WTC11 (cell line): ENCODE measurements around the gene PPP1R18. TPM values are rescaled to one million over a fixed set of nuclear protein-coding genes. Genes with fewer than 3 reads are reported as not detected.
A peak's percentile ranks its signal among the peaks of the same experiment; 100 is the strongest.

Source experiments
- ATF6 ChIP-seq: sonication (generic); formaldehyde crosslinking; IDR thresholded peaks from 2 replicates; pipeline ENCODE4 v1.8.1; 2023; ENCODE audit warnings: mild to moderate bottlenecking, missing genetic modification reagents
- CREM ChIP-seq: sonication (generic); formaldehyde crosslinking; IDR thresholded peaks from 2 replicates; pipeline ENCODE4 v1.8.1; 2022; ENCODE audit warnings: mild to moderate bottlenecking, missing genetic modification reagents, moderate library complexity
- ELF4 ChIP-seq: sonication (generic); formaldehyde crosslinking; IDR thresholded peaks from 2 replicates; pipeline ENCODE4 v1.8.1; 2022; ENCODE audit warnings: low read depth, mild to moderate bottlenecking, moderate library complexity, missing genetic modification reagents
- ESRRA ChIP-seq: sonication (generic); formaldehyde crosslinking; IDR thresholded peaks from 2 replicates; pipeline ENCODE4 v1.8.1; 2022; ENCODE audit warnings: mild to moderate bottlenecking, missing genetic modification reagents, borderline replicate concordance
- ETV6 ChIP-seq: sonication (generic); formaldehyde crosslinking; IDR thresholded peaks from 2 replicates; pipeline ENCODE4 v1.8.1; 2022; ENCODE audit warnings: mild to moderate bottlenecking, missing genetic modification reagents
- JAZF1 ChIP-seq: fragments of 250-450 bp; sonication (Bioruptor Pico); IDR thresholded peaks from 2 replicates; pipeline ENCODE4 v1.9.0; 2021; ENCODE audit warnings: moderate library complexity, mild to moderate bottlenecking, inconsistent platforms
- JUN ChIP-seq: sonication (generic); formaldehyde crosslinking; IDR thresholded peaks from 2 replicates; pipeline ENCODE4 v1.8.0; 2023; ENCODE audit warnings: mild to moderate bottlenecking, missing genetic modification reagents
- MLX ChIP-seq: sonication (generic); formaldehyde crosslinking; IDR thresholded peaks from 2 replicates; pipeline ENCODE4 v1.8.1; 2023; ENCODE audit warnings: mild to moderate bottlenecking, missing genetic modification reagents, moderate library complexity
- MYBL2 ChIP-seq: sonication (generic); formaldehyde crosslinking; IDR thresholded peaks from 2 replicates; pipeline ENCODE4 v1.8.1; 2023; ENCODE audit warnings: mild to moderate bottlenecking, moderate library complexity, missing genetic modification reagents
- NFATC4 ChIP-seq: fragments of 250-450 bp; sonication (Bioruptor Pico); IDR thresholded peaks from 2 replicates; pipeline ENCODE4 v1.9.0; 2021; ENCODE audit warnings: mild to moderate bottlenecking
- PRRX2 ChIP-seq: fragments of 250-450 bp; sonication (Bioruptor Pico); IDR thresholded peaks from 2 replicates; pipeline ENCODE4 v1.8.0; 2021; ENCODE audit warnings: mild to moderate bottlenecking
- SMAD4 ChIP-seq: sonication (generic); formaldehyde crosslinking; IDR thresholded peaks from 2 replicates; pipeline ENCODE4 v1.8.0; 2022; ENCODE audit warnings: mild to moderate bottlenecking, missing genetic modification reagents
- SOX15 ChIP-seq: fragments of 250-450 bp; sonication (Bioruptor Pico); IDR thresholded peaks from 2 replicates; pipeline ENCODE4 v1.9.0; 2021; ENCODE audit warnings: mild to moderate bottlenecking
- TCF7 ChIP-seq: sonication (generic); formaldehyde crosslinking; IDR thresholded peaks from 2 replicates; pipeline ENCODE4 v1.8.0; 2022; ENCODE audit warnings: mild to moderate bottlenecking, low read depth, missing genetic modification reagents, moderate library complexity
- TEAD4 ChIP-seq: sonication (generic); formaldehyde crosslinking; IDR thresholded peaks from 2 replicates; pipeline ENCODE4 v1.8.0; 2022; ENCODE audit warnings: mild to moderate bottlenecking, missing genetic modification reagents
- ZNF121 ChIP-seq: sonication (generic); formaldehyde crosslinking; IDR thresholded peaks from 2 replicates; pipeline ENCODE4 v1.8.0; 2023; ENCODE audit warnings: missing genetic modification reagents
- ZNF138 ChIP-seq: sonication (generic); formaldehyde crosslinking; conservative IDR thresholded peaks from 2 replicates; pipeline ENCODE4 v1.8.1; 2022; ENCODE audit warnings: mild to moderate bottlenecking, moderate library complexity, missing genetic modification reagents
- ZNF512 ChIP-seq: sonication (generic); formaldehyde crosslinking; IDR thresholded peaks from 2 replicates; pipeline ENCODE4 v1.8.1; 2022; ENCODE audit warnings: missing genetic modification reagents, borderline replicate concordance
- total RNA-seq: library from RNA; stranded (reverse); gene quantifications from 3 replicates; pipeline ENCODE4 v1.2.3, GENCODE V29; 2021
- TF ChIP-seq, protein P1 (sequence below): sonication (generic); formaldehyde crosslinking; IDR thresholded peaks from 2 replicates; pipeline ENCODE4 v1.8.1; 2022; ENCODE audit warnings: low read depth, mild to moderate bottlenecking, moderate library complexity, missing genetic modification reagents, borderline replicate concordance
- TF ChIP-seq, protein P2 (sequence below): sonication (generic); formaldehyde crosslinking; IDR thresholded peaks from 2 replicates; pipeline ENCODE4 v1.8.0; 2022; ENCODE audit warnings: mild to moderate bottlenecking, missing genetic modification reagents
- TF ChIP-seq, protein P3 (sequence below): sonication (generic); formaldehyde crosslinking; IDR thresholded peaks from 2 replicates; pipeline ENCODE4 v1.8.0; 2022; ENCODE audit warnings: missing genetic modification reagents
- TF ChIP-seq, protein P4 (sequence below): sonication (generic); formaldehyde crosslinking; IDR thresholded peaks from 2 replicates; pipeline ENCODE4 v1.8.1; 2023; ENCODE audit warnings: mild to moderate bottlenecking, missing genetic modification reagents

The PPP1R18 gene
- total RNA-seq, 1 experiment from 2014 or later, result 36.5 TPM

- TF ChIP-seq, protein P1, sequence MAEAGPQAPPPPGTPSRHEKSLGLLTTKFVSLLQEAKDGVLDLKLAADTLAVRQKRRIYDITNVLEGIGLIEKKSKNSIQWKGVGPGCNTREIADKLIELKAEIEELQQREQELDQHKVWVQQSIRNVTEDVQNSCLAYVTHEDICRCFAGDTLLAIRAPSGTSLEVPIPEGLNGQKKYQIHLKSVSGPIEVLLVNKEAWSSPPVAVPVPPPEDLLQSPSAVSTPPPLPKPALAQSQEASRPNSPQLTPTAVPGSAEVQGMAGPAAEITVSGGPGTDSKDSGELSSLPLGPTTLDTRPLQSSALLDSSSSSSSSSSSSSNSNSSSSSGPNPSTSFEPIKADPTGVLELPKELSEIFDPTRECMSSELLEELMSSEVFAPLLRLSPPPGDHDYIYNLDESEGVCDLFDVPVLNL (CRISPR knock-in tag), result 0 out of 2 replicates have a peak, but pooled peaks have one; percentile 20
- TF ChIP-seq NFATC4 (CRISPR knock-in tag) (no peak), SMAD4 (no peak), JAZF1 (CRISPR knock-in tag) (no peak), ZNF121 (CRISPR knock-in tag) (peak; percentile 57; the same call in 1 of the 2 replicates), ATF6 (no peak), PRRX2 (CRISPR knock-in tag) (no peak), JUN (no peak; the same call in 1 of the 2 replicates), ZNF512 (no peak), SOX15 (CRISPR knock-in tag) (no peak), ETV6 (CRISPR knock-in tag) (peak; percentile 83), TCF7 (0 out of 2 replicates have a peak, but pooled peaks have one; percentile 58), TEAD4 (CRISPR knock-in tag) (no peak), ESRRA (CRISPR knock-in tag) (peak; percentile 97), ELF4 (CRISPR knock-in tag) (0 out of 2 replicates have a peak, but pooled peaks have one; percentile 16), ZNF138 (CRISPR knock-in tag) (no peak), MLX (CRISPR knock-in tag) (0 out of 2 replicates have a peak, but pooled peaks have one; percentile 67), CREM (CRISPR knock-in tag) (peak; percentile 73; the same call in 1 of the 2 replicates), MYBL2 (0 out of 2 replicates have a peak, but pooled peaks have one; percentile 34)
- TF ChIP-seq, protein P2, sequence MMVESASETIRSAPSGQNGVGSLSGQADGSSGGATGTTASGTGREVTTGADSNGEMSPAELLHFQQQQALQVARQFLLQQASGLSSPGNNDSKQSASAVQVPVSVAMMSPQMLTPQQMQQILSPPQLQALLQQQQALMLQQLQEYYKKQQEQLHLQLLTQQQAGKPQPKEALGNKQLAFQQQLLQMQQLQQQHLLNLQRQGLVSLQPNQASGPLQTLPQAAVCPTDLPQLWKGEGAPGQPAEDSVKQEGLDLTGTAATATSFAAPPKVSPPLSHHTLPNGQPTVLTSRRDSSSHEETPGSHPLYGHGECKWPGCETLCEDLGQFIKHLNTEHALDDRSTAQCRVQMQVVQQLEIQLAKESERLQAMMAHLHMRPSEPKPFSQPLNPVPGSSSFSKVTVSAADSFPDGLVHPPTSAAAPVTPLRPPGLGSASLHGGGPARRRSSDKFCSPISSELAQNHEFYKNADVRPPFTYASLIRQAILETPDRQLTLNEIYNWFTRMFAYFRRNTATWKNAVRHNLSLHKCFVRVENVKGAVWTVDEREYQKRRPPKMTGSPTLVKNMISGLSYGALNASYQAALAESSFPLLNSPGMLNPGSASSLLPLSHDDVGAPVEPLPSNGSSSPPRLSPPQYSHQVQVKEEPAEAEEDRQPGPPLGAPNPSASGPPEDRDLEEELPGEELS (CRISPR knock-in tag), result peak; percentile 81
- TF ChIP-seq, protein P3, sequence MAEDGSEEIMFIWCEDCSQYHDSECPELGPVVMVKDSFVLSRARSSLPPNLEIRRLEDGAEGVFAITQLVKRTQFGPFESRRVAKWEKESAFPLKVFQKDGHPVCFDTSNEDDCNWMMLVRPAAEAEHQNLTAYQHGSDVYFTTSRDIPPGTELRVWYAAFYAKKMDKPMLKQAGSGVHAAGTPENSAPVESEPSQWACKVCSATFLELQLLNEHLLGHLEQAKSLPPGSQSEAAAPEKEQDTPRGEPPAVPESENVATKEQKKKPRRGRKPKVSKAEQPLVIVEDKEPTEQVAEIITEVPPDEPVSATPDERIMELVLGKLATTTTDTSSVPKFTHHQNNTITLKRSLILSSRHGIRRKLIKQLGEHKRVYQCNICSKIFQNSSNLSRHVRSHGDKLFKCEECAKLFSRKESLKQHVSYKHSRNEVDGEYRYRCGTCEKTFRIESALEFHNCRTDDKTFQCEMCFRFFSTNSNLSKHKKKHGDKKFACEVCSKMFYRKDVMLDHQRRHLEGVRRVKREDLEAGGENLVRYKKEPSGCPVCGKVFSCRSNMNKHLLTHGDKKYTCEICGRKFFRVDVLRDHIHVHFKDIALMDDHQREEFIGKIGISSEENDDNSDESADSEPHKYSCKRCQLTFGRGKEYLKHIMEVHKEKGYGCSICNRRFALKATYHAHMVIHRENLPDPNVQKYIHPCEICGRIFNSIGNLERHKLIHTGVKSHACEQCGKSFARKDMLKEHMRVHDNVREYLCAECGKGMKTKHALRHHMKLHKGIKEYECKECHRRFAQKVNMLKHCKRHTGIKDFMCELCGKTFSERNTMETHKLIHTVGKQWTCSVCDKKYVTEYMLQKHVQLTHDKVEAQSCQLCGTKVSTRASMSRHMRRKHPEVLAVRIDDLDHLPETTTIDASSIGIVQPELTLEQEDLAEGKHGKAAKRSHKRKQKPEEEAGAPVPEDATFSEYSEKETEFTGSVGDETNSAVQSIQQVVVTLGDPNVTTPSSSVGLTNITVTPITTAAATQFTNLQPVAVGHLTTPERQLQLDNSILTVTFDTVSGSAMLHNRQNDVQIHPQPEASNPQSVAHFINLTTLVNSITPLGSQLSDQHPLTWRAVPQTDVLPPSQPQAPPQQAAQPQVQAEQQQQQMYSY (CRISPR knock-in tag), result peak; percentile 27; the same call in 1 of the 2 replicates
- TF ChIP-seq, protein P4, sequence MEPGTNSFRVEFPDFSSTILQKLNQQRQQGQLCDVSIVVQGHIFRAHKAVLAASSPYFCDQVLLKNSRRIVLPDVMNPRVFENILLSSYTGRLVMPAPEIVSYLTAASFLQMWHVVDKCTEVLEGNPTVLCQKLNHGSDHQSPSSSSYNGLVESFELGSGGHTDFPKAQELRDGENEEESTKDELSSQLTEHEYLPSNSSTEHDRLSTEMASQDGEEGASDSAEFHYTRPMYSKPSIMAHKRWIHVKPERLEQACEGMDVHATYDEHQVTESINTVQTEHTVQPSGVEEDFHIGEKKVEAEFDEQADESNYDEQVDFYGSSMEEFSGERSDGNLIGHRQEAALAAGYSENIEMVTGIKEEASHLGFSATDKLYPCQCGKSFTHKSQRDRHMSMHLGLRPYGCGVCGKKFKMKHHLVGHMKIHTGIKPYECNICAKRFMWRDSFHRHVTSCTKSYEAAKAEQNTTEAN (CRISPR knock-in tag), result peak; percentile 79; the same call in 1 of the 2 replicates
These were observed 39.0 kb downstream of the PPP1R18 start (continued) for GRCh38 chr6:30647242-30648116.
